Esophagus squamous epithelium (tissue), 4 donors: ENCODE results near the gene PGBD1.

ENCODE experiments used
- CTCF ChIP-seq, 6 experiments: fragments of 450-650 bp in 4 of 6; fragments of 200-600 bp in 2 of 6; sonication (generic) in 2 of 6; IDR thresholded peaks; one replicate each; pipeline ENCODE4 v1.5.1; 2016 to 2019; ENCODE audit warnings: antibody characterized with exemption in 6 of 6, mild to moderate bottlenecking in 4 of 6, moderate library complexity in 4 of 6
- POLR2A ChIP-seq, 4 donors: fragments of 450-650 bp; IDR thresholded peaks; one replicate each; pipeline ENCODE4 v1.6.1; 2017; ENCODE audit warnings: antibody characterized with exemption in 4 of 4, mild to moderate bottlenecking in 4 of 4, moderate library complexity in 3 of 4

GRCh38 chr6:28235912-28236452 lies 45.4 kb upstream of the PGBD1 start:
- TF ChIP-seq CTCF (IDR thresholded peaks at IDR 0.05): no peak
- no peak for TF ChIP-seq POLR2A (IDR thresholded peaks at IDR 0.05)
